K562 treated with DMSO at 1 percent for 24 hours (cell line): Measurements from ENCODE around the gene TMPRSS9. TPM values are rescaled to one million over a fixed set of nuclear protein-coding genes. Genes with fewer than 3 reads are reported as not detected.

Source experiments
- total RNA-seq: library from RNA; unstranded; fragments of 300-600 nt; gene quantifications from 2 replicates; pipeline ENCODE4 v1.2.3, GENCODE V29; 2022; ENCODE audit warnings: low read depth; ENCODE audit not compliant: insufficient read depth

TMPRSS9 gene
- 0.37 and 1.0 TPM in 2 replicates for total RNA-seq

GRCh38 chr19:2359992-2360685 lies at the start of gene TMPRSS9:
TSS of gene TMPRSS9 (plus strand) at chr19:2360265. CDS start at chr19:2389786, 29,521 bp downstream.

DNA sequence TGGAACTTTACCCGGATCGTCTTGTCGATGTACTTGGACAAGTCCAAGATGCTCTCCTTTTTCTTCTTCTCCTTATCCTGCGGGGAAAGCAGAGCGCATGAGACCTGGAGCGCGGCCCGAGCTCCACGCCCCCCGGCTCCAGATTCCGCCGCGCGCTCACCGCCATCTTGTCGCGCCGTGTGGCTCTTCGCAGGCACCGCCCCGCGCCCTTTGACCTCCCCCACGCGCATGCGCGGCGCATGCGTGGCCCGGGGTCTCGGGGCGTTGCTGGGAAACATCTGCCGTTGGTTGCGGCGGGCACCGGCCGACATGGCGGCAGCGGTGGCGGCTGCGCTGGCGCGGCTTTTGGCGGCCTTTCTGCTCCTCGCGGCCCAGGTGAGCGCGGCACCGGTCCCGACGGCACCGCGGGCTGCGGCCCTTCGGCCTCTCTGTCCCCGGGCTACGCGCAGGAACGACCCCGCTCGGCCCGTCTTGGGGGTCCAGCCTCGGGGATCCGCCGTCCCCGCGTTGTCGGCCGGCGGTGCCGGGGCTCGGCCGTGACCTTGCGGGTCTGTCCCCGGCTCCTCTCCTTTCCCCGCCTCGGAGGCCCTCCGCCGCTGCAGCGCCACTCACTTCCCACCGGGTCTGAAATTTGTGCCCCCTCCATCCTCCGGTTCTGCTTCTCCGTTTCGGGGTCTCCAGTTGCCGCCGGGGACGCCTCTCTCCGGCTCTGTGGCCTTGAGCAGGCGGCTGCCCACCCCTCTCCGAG lies 31.5 kb upstream of the TMPRSS9 start, which contains the start of the genes LSM7 and SPPL2B:
Gene LSM7 (minus strand): TSS at position 186 of the 748 bp plus-strand sequence. CDS start 20 bp downstream, at position 166.
Gene SPPL2B (plus strand): TSS at position 284 of the 748 bp plus-strand sequence. CDS start 26 bp downstream, at position 310.

GRCh38 chr19:2427429-2428320 lies 67.6 kb downstream of the TMPRSS9 start, which contains the start of gene TIMM13:
TSS of gene TIMM13 (minus strand) at chr19:2427586. CDS start at chr19:2427533, 53 bp downstream.

Other genes with a start within 250 kb of the TMPRSS9 start
- gene AP3D1, start 208.7 kb upstream of the TMPRSS9 start, total RNA-seq, result 126 and 128 TPM in 2 replicates
- 44.4 and 47.7 TPM in 2 replicates for gene DOT1L, start 196.3 kb upstream of the TMPRSS9 start, total RNA-seq
- gene PLEKHJ1, start 123.9 kb upstream of the TMPRSS9 start, total RNA-seq, result 182 and 187 TPM in 2 replicates
- 110 and 119 TPM in 2 replicates for gene SF3A2, start 123.4 kb upstream of the TMPRSS9 start, total RNA-seq
- 36.6 and 42.4 TPM in 2 replicates for gene AMH, start 110.9 kb upstream of the TMPRSS9 start, total RNA-seq
- 0.89 TPM in 1 of 2 replicates, not detected in the other for gene JSRP1, start 103.8 kb upstream of the TMPRSS9 start, total RNA-seq
- gene PEAK3, start 78.1 kb upstream of the TMPRSS9 start, total RNA-seq, result 0.09 and 0.31 TPM in 2 replicates
- 1.3 and 1.7 TPM in 2 replicates for gene LINGO3, start 52.1 kb upstream of the TMPRSS9 start, total RNA-seq
- gene LSM7, start 31.7 kb upstream of the TMPRSS9 start, total RNA-seq, result 340 and 353 TPM in 2 replicates
- gene SPPL2B, start 31.6 kb upstream of the TMPRSS9 start, total RNA-seq, result 67.1 and 84.5 TPM in 2 replicates
- gene TIMM13, start 67.3 kb downstream of the TMPRSS9 start, total RNA-seq, result 50.2 and 62.2 TPM in 2 replicates
- 76.1 and 82.0 TPM in 2 replicates for gene LMNB2, start 96.7 kb downstream of the TMPRSS9 start, total RNA-seq
- 13.0 and 17.9 TPM in 2 replicates for gene GADD45B, start 115.9 kb downstream of the TMPRSS9 start, total RNA-seq